Cardiac muscle cell (in vitro differentiated cells and primary cell): ENCODE data around the gene KRIT1. TPM values are rescaled to one million over a fixed set of nuclear protein-coding genes. Genes with fewer than 3 reads are reported as not detected.

Experiments used
- DNase-seq, 2 donors: peaks; one replicate each; pipeline versions ENCODE4 v3.0.0 to v3.0.0-alpha.2; 2010 to 2017; ENCODE audit warnings: low read depth in 1 of 2, low spot score in 1 of 2
- H3K27ac ChIP-seq: fragments of 200-600 bp; sonication (generic); 2 replicates; pipeline ENCODE4 v1.5.1; 2016
- H3K27me3 ChIP-seq: fragments of 200-600 bp; sonication (generic); 2 replicates; pipeline ENCODE4 v1.6.0; 2016; ENCODE audit warnings: control low read depth
- H3K36me3 ChIP-seq: fragments of 200-600 bp; sonication (generic); 2 replicates; pipeline ENCODE4 v1.5.1; 2016; ENCODE audit warnings: control low read depth
- H3K4me1 ChIP-seq: fragments of 200-600 bp; sonication (generic); 2 replicates; pipeline ENCODE4 v1.8.1; 2017; ENCODE audit warnings: low read depth, mild to moderate bottlenecking, mixed run types
- H3K4me3 ChIP-seq: fragments of 200-600 bp; sonication (generic); 2 replicates; pipeline ENCODE4 v1.5.1; 2016; ENCODE audit warnings: mild to moderate bottlenecking
- H3K9me3 ChIP-seq: fragments of 200-600 bp; sonication (generic); 2 replicates; pipeline ENCODE4 v1.5.1; 2017; ENCODE audit warnings: low read depth, mild to moderate bottlenecking, control low read depth
- polyA plus RNA-seq: library from polyadenylated mRNA; unstranded; fragments of >200 nt; fragmentation: Nextera tagmentation; extraction: Ambion mirVana; gene quantifications from 2 replicates; pipeline ENCODE4 v1.2.1, GENCODE V29; 2016
- total RNA-seq: library from RNA; depleted of rRNA; stranded (reverse); fragments of >200 nt; gene quantifications from 2 replicates; pipeline ENCODE4 v1.2.3, GENCODE V29; 2016
- TF ChIP-seq, protein P1 (sequence below): IDR thresholded peaks from 2 replicates; pipeline ENCODE4 v1.5.1; 2012; ENCODE audit warnings: low read depth, mild to moderate bottlenecking, low read length

The KRIT1 gene
- total and polyA plus RNA-seq, 2 experiments from 2014 or later: 29.0 to 73.4 TPM

DNA sequence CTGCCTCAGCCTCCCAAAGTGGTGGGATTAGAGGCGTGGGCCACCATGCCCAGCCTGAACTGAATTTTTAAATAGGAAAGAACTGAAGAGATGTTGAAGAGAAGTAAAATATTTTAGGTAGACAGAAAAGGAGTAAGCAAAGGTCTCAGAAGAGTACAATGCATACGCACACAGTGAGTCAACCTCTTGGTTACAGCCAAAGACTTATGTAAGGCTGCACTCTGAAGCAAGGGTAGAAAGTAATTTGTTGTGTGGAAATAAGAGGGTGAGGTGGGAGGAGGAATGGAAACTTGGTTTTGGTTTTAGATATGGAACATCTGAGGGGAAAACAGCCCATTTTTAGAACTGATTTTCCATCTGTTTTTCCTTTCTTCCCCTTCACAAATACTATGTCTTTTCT is 17.6 kb downstream of the KRIT1 start:
- H3K27ac ChIP-seq: no peak overlapping the region
- no peaks in the 10 kb centered on the region for H3K9me3 ChIP-seq
- no peak for DNase-seq
- H3K36me3 ChIP-seq: peaks cover 51% of the 10 kb centered on the region
- H3K27me3 ChIP-seq: no peaks in the 10 kb centered on the region
- H3K4me3 ChIP-seq: no peak overlapping the region
- TF ChIP-seq, protein P1, sequence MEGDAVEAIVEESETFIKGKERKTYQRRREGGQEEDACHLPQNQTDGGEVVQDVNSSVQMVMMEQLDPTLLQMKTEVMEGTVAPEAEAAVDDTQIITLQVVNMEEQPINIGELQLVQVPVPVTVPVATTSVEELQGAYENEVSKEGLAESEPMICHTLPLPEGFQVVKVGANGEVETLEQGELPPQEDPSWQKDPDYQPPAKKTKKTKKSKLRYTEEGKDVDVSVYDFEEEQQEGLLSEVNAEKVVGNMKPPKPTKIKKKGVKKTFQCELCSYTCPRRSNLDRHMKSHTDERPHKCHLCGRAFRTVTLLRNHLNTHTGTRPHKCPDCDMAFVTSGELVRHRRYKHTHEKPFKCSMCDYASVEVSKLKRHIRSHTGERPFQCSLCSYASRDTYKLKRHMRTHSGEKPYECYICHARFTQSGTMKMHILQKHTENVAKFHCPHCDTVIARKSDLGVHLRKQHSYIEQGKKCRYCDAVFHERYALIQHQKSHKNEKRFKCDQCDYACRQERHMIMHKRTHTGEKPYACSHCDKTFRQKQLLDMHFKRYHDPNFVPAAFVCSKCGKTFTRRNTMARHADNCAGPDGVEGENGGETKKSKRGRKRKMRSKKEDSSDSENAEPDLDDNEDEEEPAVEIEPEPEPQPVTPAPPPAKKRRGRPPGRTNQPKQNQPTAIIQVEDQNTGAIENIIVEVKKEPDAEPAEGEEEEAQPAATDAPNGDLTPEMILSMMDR: no peak
- no peaks in the 10 kb centered on the region for H3K4me1 ChIP-seq

DNA sequence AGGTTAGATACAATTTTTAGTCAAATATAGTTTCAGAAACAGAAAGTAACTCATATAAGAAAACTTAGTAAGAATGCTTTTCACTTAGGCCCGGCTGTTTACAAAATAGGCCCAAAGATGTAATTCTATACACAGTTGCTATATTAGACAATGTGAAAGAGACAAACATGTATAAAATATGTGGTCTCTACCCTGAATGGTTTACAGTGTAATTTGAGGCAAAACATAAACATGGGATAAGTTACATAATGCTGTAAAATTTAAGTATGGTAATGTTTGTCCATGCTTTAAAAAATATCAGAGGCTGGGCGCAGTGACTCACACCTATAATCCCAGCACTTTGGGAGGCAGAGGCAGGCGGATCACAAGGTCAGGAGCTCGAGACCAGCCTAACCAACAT is 18.7 kb downstream of the KRIT1 start:
- Histone ChIP-seq H3K36me3 (peaks cover 61% of the 10 kb centered on the region), H3K4me3 (no peak overlapping the region), H3K9me3 (no peaks in the 10 kb centered on the region), H3K27ac (no peak overlapping the region), H3K4me1 (no peaks in the 10 kb centered on the region), H3K27me3 (no peaks in the 10 kb centered on the region)
- TF ChIP-seq, protein P1: no peak
- DNase-seq: no peak

DNA sequence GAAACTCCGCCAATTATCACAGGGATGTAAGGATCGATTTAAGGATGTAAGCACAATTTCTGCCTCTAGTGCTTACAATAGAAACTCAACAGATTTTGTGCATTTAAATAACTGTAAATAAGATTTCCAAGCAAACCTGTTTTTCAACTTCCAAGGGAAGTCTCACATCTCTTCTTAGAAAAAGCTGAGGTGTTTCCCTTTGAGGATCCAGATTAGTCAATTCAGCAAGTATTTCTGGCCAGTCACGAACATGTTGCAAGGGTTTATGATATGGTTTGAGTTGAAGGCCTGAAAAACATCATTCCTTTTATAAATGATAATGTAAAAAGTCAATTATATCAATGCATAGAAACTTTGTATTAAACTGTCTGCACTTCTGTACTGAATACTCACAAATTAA is 23.9 kb downstream of the KRIT1 start:
- Histone ChIP-seq H3K9me3 (no peaks in the 10 kb centered on the region), H3K36me3 (peaks cover 80% of the 10 kb centered on the region), H3K4me3 (no peak overlapping the region), H3K4me1 (no peaks in the 10 kb centered on the region), H3K27me3 (no peaks in the 10 kb centered on the region), H3K27ac (no peak overlapping the region)
- TF ChIP-seq, protein P1: no peak
- DNase-seq: no peak

DNA sequence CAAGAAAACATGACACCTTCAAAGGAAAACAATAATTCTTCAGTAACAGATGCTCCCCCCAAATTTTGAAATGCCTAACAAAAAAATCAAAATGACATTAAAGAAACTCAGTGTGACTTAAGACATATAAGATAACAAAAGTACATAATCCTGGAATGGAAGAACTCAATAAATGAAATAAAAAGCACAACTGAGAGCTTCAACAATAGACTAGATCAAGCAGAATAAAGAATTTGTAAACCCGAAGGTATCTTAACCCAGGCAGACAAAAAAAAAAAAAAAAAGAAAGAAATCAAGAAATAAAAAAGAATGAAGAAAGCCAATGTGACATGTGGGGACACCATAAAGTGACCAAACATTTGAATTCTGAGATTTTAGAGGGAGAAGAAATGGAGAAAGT is 39.0 kb downstream of the KRIT1 start:
- no peaks in the 10 kb centered on the region for H3K27me3 ChIP-seq
- no peak for DNase-seq
- no peaks in the 10 kb centered on the region for H3K4me1 ChIP-seq
- peaks cover 16% of the 10 kb centered on the region for H3K36me3 ChIP-seq
- TF ChIP-seq, protein P1: no peak
- no peak overlapping the region for H3K27ac ChIP-seq
- no peaks in the 10 kb centered on the region for H3K9me3 ChIP-seq
- H3K4me3 ChIP-seq: no peak overlapping the region

DNA sequence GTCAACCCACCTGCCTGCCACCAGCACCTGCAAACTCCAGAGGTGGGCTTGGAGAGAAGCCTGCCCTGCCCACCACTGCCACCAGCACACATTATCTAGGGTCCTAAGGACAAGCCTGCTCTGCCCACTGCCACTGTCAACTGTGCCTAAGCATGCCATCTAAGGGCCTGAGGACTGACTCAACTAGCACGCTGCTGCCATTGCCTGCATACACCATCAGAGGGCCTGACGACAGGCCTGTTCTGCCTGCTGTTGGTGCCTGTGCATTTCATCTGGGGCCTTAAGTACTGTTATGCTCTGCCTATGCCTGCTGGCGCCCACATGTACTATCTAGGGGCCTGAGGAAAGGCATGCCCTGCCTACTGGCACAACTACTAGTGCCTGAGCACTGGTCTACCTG is 39.7 kb downstream of the KRIT1 start:
- Histone ChIP-seq H3K27ac (no peak overlapping the region), H3K9me3 (no peaks in the 10 kb centered on the region), H3K4me1 (peaks cover 3% of the 10 kb centered on the region), H3K36me3 (peaks cover 11% of the 10 kb centered on the region), H3K27me3 (no peaks in the 10 kb centered on the region), H3K4me3 (no peak overlapping the region)
- TF ChIP-seq, protein P1: no peak
- DNase-seq: no peak

DNA sequence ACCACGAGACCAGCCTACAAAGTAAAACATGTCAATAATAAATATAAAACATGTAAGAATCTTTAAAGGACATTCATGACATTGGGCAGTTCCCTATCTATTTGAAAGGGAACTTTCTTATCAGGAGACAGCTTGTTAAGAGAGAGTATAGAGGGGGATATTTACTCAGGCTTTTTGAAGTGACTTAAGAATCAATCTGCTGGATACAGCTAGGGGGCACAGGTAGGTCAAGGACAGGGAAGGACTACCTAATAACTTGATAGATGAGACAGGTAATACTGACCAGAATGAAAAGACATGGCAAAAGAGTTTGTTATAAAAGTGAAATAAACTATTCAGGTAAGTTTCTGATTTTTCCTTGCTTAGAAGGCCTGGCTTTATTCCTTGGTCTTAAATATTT is 44.9 kb downstream of the KRIT1 start:
- Histone ChIP-seq H3K27ac (peak overlapping the region; percentile 3), H3K4me1 (peaks cover 7% of the 10 kb centered on the region), H3K27me3 (no peaks in the 10 kb centered on the region), H3K9me3 (no peaks in the 10 kb centered on the region), H3K36me3 (peaks cover 13% of the 10 kb centered on the region), H3K4me3 (no peak overlapping the region)
- no peak for DNase-seq
- TF ChIP-seq, protein P1: no peak
